ENCODE data around the gene TBC1D9B.

DNA sequence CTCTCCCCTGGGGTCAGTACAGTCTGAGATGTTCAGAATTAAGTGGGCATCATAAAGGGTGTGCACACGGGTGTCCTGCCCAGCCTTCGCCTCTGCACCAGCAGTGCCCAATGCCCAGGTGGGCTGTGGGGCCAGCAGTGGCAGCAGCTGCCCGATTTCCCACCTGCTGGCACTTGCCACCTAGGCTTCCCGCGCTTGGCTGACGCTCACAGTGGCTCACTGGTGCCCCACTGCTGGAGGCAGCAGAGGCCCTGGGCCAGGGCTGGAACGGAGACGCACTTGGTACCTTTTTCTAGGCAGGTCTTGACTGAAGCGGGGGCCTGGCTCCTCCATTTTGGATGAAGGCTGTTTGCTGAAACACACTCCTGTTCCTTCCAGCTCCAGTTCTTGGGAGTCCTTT is 66.1 kb downstream of the TBC1D9B start:
- TF ChIP-seq POLR2A (IDR thresholded peaks at IDR 0.05): no peak
- TF ChIP-seq, protein P1, sequence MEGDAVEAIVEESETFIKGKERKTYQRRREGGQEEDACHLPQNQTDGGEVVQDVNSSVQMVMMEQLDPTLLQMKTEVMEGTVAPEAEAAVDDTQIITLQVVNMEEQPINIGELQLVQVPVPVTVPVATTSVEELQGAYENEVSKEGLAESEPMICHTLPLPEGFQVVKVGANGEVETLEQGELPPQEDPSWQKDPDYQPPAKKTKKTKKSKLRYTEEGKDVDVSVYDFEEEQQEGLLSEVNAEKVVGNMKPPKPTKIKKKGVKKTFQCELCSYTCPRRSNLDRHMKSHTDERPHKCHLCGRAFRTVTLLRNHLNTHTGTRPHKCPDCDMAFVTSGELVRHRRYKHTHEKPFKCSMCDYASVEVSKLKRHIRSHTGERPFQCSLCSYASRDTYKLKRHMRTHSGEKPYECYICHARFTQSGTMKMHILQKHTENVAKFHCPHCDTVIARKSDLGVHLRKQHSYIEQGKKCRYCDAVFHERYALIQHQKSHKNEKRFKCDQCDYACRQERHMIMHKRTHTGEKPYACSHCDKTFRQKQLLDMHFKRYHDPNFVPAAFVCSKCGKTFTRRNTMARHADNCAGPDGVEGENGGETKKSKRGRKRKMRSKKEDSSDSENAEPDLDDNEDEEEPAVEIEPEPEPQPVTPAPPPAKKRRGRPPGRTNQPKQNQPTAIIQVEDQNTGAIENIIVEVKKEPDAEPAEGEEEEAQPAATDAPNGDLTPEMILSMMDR (IDR thresholded peaks at IDR 0.05): no peak

Data from thyroid gland (tissue), 4 donors.